ENCODE measurements around the gene TMBIM1.

TMBIM1 gene

GRCh38 chr2:218289639-218290315 lies 2.5 kb downstream of the TMBIM1 start:
- H3K36me3 Mint-ChIP-seq, result peaks cover 37% of the 10 kb centered on the region
- H3K4me1 Mint-ChIP-seq, result peaks cover 75% of the 10 kb centered on the region
- H3K9me3 Mint-ChIP-seq, result no peaks in the 10 kb centered on the region
- ATAC-seq (no peak), DNase-seq (ENCODE audit: low spot score in 2 of 2) (no peak)
- H3K27ac Mint-ChIP-seq, result peak overlapping the region; percentile 99
- H3K4me3 Mint-ChIP-seq, result peak overlapping the region; percentile 88

GRCh38 chr2:218286570-218287459 lies 5.5 kb downstream of the TMBIM1 start:
- Mint-ChIP-seq H3K36me3 (peaks cover 59% of the 10 kb centered on the region), H3K9me3 (no peaks in the 10 kb centered on the region), H3K27ac (peak overlapping the region; percentile 99), H3K4me1 (peaks cover 94% of the 10 kb centered on the region), H3K4me3 (peak overlapping the region; percentile 89)
- ATAC-seq (peak; percentile 85), DNase-seq (ENCODE audit: low spot score in 2 of 2) (peak; percentile 62 to 90)

GRCh38 chr2:218285604-218286003 lies 6.7 kb downstream of the TMBIM1 start:
- Mint-ChIP-seq H3K4me1 (peaks cover 91% of the 10 kb centered on the region), H3K27ac (peak overlapping the region; percentile 99), H3K4me3 (peak overlapping the region; percentile 89), H3K36me3 (peaks cover 71% of the 10 kb centered on the region), H3K9me3 (no peaks in the 10 kb centered on the region)
- ATAC-seq (no peak), DNase-seq (ENCODE audit: low spot score in 2 of 2) (no peak)

- Mint-ChIP-seq H3K4me3 (peak overlapping the region; percentile 89), H3K9me3 (no peaks in the 10 kb centered on the region), H3K27ac (peak overlapping the region; percentile 99), H3K4me1 (peaks cover 88% of the 10 kb centered on the region), H3K36me3 (peaks cover 84% of the 10 kb centered on the region)
- peak; percentile 75 for ATAC-seq
- DNase-seq (ENCODE audit: low spot score in 2 of 2), result peak; percentile 60 to 86
These were observed 8.0 kb downstream of the TMBIM1 start for GRCh38 chr2:218284106-218284811.

DNA sequence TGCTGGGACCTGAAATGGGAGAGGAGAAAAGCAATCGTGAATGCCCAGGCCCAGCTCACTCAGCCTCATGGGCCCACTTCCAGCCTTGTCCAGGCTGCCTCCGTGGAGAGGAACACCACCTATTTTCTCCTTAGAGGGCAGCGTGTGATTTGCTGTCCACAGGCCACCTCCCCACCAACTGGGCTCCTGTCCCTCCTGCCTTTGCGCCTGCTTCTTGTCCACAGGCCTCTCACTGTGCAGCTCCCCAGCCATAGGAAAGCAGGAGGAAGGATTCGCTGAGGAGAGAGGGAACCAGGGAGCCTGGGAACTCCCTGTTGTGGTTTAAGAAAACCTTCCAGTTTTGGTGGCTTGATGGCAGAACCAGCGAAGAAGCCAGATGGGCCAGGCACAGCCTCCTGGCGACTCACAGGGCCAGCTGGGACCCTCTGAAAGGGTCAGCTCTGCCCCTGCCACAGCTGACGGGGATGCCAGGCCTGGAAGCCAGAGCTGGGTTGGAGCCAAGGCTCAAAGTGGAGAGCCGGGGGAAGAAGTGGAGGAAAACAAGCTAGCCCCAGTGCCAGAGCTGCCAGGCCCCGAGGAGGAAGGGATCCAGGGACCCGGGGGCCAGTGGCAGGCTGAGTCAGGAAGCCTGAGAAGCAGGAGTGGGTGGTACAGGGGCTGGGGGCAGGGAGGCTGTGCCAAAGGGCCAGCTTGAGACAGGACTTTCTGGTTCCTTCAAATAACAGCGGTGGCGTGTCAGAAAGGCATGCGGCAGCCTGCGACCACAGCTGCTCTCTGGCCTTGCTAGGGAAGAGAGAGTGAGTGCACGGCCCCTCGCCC lies 9.9 kb downstream of the TMBIM1 start:
- no peak for ATAC-seq
- Mint-ChIP-seq H3K36me3 (peaks cover 90% of the 10 kb centered on the region), H3K4me1 (peaks cover 74% of the 10 kb centered on the region)

DNA sequence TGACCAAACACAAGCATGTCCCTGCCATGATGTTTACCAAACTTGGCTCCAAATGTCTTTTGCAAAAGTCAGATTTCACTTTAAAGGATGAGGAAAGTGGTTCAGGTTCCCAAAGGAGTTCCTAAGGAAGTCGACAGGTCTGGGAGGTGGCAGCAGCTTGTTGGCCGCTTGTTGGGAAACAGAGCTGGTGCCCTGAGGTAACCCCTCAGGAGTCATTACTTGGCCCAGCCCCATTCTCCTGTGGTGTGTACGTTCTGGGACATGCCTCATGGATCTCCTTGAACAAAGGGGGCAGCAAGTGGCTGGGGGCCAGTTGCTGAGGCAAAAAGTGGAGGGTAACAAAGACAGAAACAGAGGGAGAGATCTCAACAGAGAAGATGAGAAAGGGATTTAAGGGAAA lies 10.9 kb downstream of the TMBIM1 start:
- Mint-ChIP-seq H3K27ac (peak overlapping the region; percentile 99), H3K36me3 (peaks cover 90% of the 10 kb centered on the region), H3K4me3 (no peak overlapping the region), H3K9me3 (no peaks in the 10 kb centered on the region), H3K4me1 (peaks cover 74% of the 10 kb centered on the region)
- ATAC-seq (no peak), DNase-seq (ENCODE audit: low spot score in 2 of 2) (no peak)

More for the DNA sequence above, 9.9 kb downstream of the TMBIM1 start:
- H3K9me3 Mint-ChIP-seq, result no peaks in the 10 kb centered on the region
- peak overlapping the region; percentile 99 for H3K27ac Mint-ChIP-seq
- no peak overlapping the region for H3K4me3 Mint-ChIP-seq
- DNase-seq (ENCODE audit: low spot score in 2 of 2), result no peak

DNA sequence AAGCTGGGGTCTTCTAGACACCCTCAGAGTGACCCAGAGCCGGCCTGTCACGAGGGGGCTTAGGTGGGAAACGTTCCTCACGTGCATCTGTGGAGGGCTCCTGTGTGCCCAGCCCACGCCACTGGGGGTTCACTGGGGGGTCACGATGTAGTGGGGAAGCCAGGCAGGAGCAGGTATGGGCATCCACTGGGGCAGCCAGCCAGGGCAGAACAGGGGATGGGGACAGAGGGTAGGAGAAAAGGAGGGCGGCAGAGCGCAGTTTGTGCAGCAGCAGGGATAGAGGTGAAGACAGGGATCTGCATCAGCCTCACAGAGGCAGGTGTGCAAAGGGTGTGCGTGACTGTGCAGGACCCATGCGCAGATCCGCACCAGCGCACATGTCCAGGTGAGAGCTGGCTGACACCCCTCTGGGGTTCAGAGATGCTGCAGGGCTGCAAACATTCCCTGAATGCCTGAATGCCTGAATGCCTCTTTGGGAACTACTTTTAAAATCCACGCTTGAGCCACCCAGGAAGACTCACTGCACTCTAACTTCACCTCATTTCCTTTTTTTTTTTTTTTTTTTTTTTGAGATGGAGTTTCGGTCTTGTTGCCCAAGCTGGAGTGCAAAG lies 11.9 kb downstream of the TMBIM1 start:
- no peak for ATAC-seq
- Mint-ChIP-seq H3K36me3 (peaks cover 93% of the 10 kb centered on the region), H3K27ac (peak overlapping the region; percentile 89), H3K9me3 (no peaks in the 10 kb centered on the region), H3K4me3 (no peak overlapping the region), H3K4me1 (peaks cover 64% of the 10 kb centered on the region)
- DNase-seq (ENCODE audit: low spot score in 2 of 2), result no peak

DNA sequence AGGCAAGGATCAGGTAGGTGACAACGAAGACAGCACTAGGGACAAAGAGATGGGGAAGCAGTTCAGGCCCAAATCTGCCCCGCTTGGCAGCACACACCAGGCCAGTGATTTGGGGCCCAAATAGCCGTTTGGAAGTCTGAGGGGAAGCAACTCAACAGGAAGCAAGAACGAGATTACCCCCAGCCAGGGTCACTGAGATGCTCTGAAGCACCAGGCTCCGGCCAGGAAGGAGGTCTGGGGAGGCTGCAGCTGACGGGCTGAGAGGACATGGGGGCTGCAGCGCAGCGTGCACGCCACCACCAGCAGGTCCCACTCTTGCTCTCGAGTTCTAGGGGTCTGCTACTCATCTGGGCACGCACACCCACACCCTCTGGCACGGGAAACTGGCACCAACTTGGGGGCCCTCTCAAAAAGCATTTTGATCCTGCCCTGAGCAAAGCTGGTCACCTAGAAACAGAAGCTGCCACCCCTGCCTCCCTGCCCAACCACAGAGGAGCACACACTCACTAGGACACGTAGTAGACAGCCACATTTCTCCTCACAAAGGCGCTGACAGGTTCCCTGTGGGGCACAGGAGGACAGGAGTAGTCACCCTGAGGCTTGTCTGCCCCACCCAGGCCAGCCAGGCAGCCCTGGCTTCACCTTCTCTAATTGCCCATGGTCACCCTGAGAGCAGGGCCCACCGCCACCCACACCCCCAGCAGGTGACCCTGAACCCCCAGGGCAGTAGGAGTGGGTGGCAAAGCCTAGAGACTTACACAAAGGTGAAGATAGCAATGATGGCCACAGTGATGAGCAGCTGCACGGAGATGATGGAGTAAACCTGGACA lies 13.6 kb downstream of the TMBIM1 start:
- no peaks in the 10 kb centered on the region for H3K9me3 Mint-ChIP-seq
- peak overlapping the region; percentile 32 for H3K27ac Mint-ChIP-seq
- peaks cover 93% of the 10 kb centered on the region for H3K36me3 Mint-ChIP-seq
- DNase-seq (ENCODE audit: low spot score in 2 of 2), result no peak
- ATAC-seq, result no peak
- H3K4me3 Mint-ChIP-seq, result no peak overlapping the region
- peaks cover 50% of the 10 kb centered on the region for H3K4me1 Mint-ChIP-seq

GRCh38 chr2:218277921-218278320 lies 14.4 kb downstream of the TMBIM1 start:
- H3K4me1 Mint-ChIP-seq, result peaks cover 44% of the 10 kb centered on the region
- DNase-seq (ENCODE audit: low spot score in 2 of 2) (no peak), ATAC-seq (no peak)
- peaks cover 96% of the 10 kb centered on the region for H3K36me3 Mint-ChIP-seq
- no peaks in the 10 kb centered on the region for H3K9me3 Mint-ChIP-seq
- H3K4me3 Mint-ChIP-seq, result no peak overlapping the region
- peak overlapping the region; percentile 89 for H3K27ac Mint-ChIP-seq

DNA sequence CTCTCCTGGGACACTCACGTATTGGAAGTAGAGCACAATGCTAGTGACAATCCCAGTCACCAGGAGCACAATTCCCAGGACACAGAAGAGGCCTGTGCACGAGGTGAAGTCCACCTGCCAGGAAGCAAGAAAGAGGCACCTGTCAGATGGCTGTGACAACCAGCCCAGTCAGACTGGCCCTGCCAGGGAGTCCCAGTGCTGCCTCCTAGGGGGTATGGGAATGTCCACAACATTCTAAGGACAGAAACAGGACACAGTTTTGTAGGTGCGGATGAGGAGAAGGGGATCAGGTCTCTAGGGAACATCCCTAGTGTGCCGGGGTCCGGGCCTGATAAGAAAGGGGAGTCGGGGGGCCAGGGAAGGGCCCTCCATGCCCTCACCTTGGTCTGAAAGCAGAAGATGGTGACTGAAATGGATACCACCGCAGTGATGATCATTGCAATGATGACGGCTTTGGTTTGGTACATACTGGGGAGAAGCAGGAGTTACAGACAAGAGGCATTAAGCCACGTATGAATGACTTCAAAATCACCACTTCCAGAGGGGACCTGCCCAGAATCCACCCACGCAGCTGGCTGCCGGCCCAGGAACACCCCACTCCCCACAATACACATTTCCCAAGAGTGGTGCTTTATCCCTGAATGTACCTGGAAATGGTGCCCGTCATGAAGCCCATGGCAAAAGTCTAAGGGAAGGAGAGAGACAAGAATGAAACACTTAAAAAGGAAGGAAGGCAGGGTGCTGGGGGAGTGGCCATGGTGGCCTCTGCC lies 15.1 kb downstream of the TMBIM1 start:
- peaks cover 100% of the 10 kb centered on the region for H3K36me3 Mint-ChIP-seq
- DNase-seq (ENCODE audit: low spot score in 2 of 2) (no peak), ATAC-seq (no peak)
- no peaks in the 10 kb centered on the region for H3K9me3 Mint-ChIP-seq
- no peak overlapping the region for H3K4me3 Mint-ChIP-seq
- H3K4me1 Mint-ChIP-seq, result peaks cover 44% of the 10 kb centered on the region
- peak overlapping the region; percentile 89 for H3K27ac Mint-ChIP-seq

DNA sequence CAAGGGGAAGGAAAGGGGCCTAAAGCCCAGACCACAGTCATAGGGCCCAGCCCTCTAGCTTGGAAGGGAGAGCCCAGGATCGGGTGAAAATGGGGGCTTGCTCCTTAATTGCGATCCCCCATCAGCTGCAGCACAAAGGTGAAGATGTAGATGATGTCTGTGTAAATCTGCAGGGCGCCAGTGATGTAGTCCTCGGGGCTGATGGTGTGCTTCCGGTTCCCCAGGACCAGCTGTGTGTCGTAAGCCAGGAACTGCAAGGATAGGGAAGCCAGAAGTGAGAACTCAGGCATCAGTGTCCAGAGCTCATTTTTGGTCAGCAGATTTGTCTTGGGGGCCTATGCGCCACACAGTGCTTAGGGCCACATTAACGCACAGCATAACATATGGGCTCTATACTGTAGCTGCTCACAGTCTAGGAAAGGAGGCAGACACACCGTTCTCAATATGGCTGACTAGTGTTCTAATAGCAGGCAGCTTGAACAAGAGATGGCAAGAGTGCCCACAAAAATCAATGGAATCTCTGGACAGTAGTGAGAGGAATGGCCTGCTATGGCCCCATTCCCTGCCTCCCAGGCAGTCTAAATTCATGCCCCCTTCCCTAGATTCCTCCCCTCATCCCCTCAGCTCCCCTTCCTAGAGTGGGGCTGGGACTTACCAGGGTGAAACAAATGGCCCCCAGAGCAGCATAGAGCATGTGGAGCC lies 16.8 kb downstream of the TMBIM1 start:
- no peaks in the 10 kb centered on the region for H3K9me3 Mint-ChIP-seq
- no peak for ATAC-seq
- H3K4me3 Mint-ChIP-seq, result no peak overlapping the region
- H3K36me3 Mint-ChIP-seq, result peaks cover 100% of the 10 kb centered on the region
- no peak for DNase-seq (ENCODE audit: low spot score in 2 of 2)
- peaks cover 50% of the 10 kb centered on the region for H3K4me1 Mint-ChIP-seq
- H3K27ac Mint-ChIP-seq, result peak overlapping the region; percentile 89

DNA sequence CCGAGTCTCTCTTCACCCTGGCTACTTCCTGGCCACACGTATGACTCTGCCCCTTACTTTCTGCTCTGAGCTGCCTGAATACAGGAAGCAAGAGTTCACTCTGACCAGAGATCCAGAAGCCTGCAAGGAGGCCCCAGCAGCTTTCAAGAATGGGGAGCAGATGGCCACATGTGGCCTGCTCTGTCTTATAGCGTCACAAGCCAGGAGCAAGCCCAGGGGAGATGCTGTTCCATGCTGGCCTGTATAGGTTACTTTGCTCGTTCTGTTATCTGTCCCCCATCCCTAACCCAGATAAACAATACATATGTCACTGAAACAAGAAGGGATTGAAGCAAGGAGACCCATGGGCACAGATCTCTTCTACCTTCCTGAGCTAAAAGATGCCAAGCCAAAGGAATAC lies 17.7 kb downstream of the TMBIM1 start:
- Mint-ChIP-seq H3K4me1 (peaks cover 44% of the 10 kb centered on the region), H3K9me3 (no peaks in the 10 kb centered on the region), H3K27ac (peak overlapping the region; percentile 89), H3K4me3 (no peak overlapping the region), H3K36me3 (peaks cover 100% of the 10 kb centered on the region)
- no peak for DNase-seq (ENCODE audit: low spot score in 2 of 2)
- ATAC-seq, result no peak

DNA sequence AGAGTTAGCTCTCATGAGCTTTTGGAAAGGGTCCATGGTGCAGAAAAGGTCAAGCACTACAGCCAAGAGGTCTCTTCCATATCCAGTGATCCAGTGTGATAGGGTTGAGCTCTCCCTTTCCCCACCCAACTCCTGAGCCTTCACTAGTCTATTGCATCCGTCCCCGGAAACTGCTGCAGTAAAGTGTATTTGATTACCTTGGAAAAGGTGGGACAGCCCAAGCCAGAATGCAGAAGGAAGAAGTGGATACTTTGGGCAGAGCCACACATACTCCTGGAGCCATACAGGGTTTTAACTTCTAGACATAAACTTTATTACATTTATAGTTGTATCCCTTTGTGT lies 18.4 kb downstream of the TMBIM1 start:
- ATAC-seq (no peak), DNase-seq (ENCODE audit: low spot score in 2 of 2) (no peak)
- H3K27ac Mint-ChIP-seq, result peak overlapping the region; percentile 89
- H3K9me3 Mint-ChIP-seq, result no peaks in the 10 kb centered on the region
- peaks cover 47% of the 10 kb centered on the region for H3K4me1 Mint-ChIP-seq
- no peak overlapping the region for H3K4me3 Mint-ChIP-seq
- H3K36me3 Mint-ChIP-seq, result peaks cover 100% of the 10 kb centered on the region
